AG04450 (cell line): Measurements from ENCODE around the gene LRP1-AS. TPM values are rescaled to one million over a fixed set of nuclear protein-coding genes. Genes with fewer than 3 reads are reported as not detected.

ENCODE experiments used
- CTCF ChIA-PET: fragments of 300-600, 350-600 bp; formaldehyde crosslinking; extraction: SDS; loops from one replicate; lab custom pipeline; 2022; ENCODE audit warnings: antibody characterized with exemption, inconsistent platforms; lab: Charles Lee
- POLR2A ChIA-PET: fragments of 350-600 bp; formaldehyde crosslinking; extraction: SDS; loops from one replicate; lab custom pipeline; 2021; ENCODE audit warnings: antibody characterized with exemption, inconsistent platforms; lab: Yijun Ruan, JAX
- DNase-seq: peaks from one replicate; pipeline ENCODE4 v3.0.0-alpha.2; 2011; ENCODE audit warnings: low read depth, low spot score
- H3K27ac ChIP-seq: one replicate; pipeline ENCODE4 v1.5.1; 2012; ENCODE audit warnings: low read depth, low read length, control low read depth
- H3K27me3 ChIP-seq: one replicate; pipeline ENCODE4 v1.6.0; 2012; ENCODE audit warnings: low read length; ENCODE audit not compliant: control insufficient read depth, insufficient read depth
- H3K4me3 ChIP-seq: 2 replicates; pipeline ENCODE4 v1.5.1; 2011; ENCODE audit warnings: mild to moderate bottlenecking, low read depth, low read length, control low read depth
- H3K9me3 ChIP-seq: 2 replicates; pipeline ENCODE4 v1.5.1; 2012; ENCODE audit warnings: low read length; ENCODE audit not compliant: control insufficient read depth, insufficient read depth
- CTCF ChIP-seq: IDR thresholded peaks from 2 replicates; pipeline ENCODE4 v1.5.1; 2011; ENCODE audit warnings: low read depth, low read length, control low read depth, inconsistent platforms
- polyA plus RNA-seq: library from polyadenylated mRNA; depleted of rRNA; stranded (reverse); fragments of >200 nt; gene quantifications from 2 replicates; pipeline ENCODE4 v1.2.3, GENCODE V29; 2011

Gene LRP1-AS
- polyA plus RNA-seq, 1 experiment = not detected

- no peak for DNase-seq
- POLR2A ChIA-PET = interaction anchor here (0.6 to 1.4 kb wide), 4 partner anchors 16 to 53 kb away, joined by 3 read pairs; partner anchors contain the start of genes NEMP1 and STAT6
These were observed 15.3 kb downstream of the LRP1-AS start for GRCh38 chr12:57131896-57132744.

GRCh38 chr12:57130941-57131340 lies 16.5 kb downstream of the LRP1-AS start:
- Histone ChIP-seq H3K4me3 (peak overlapping the region; percentile 84), H3K27ac (peak overlapping the region; percentile 21), H3K9me3 (peaks cover 3% of the 10 kb centered on the region; the same call in 1 of the 2 replicates), H3K27me3 (no peaks in the 10 kb centered on the region)
- no peak for DNase-seq
- ChIA-PET POLR2A (no interaction called here), CTCF (interaction anchor here (1.3 to 1.9 kb wide), 2 partner anchors 45 to 62 kb away, joined by 4 to 5 read pairs; no protein-coding TSS in a partner anchor)
- TF ChIP-seq CTCF = no peak

More at GRCh38 chr12:57131896-57132744, 15.3 kb downstream of the LRP1-AS start:
- H3K9me3 ChIP-seq = peaks cover 3% of the 10 kb centered on the region; the same call in 1 of the 2 replicates
- CTCF ChIA-PET = interaction anchor here (0.5 to 1.9 kb wide), 4 partner anchors 40 to 71 kb away, joined by 3 to 6 read pairs (median 4); no protein-coding TSS in a partner anchor
- peak overlapping the region; percentile 61 for H3K27ac ChIP-seq
- no peaks in the 10 kb centered on the region for H3K27me3 ChIP-seq
- TF ChIP-seq CTCF = no peak
- H3K4me3 ChIP-seq = peak overlapping the region; percentile 84

- TF ChIP-seq CTCF = no peak
- Histone ChIP-seq H3K9me3 (peaks cover 3% of the 10 kb centered on the region; the same call in 1 of the 2 replicates), H3K27ac (peak overlapping the region; percentile 52), H3K4me3 (peak overlapping the region; percentile 84), H3K27me3 (no peaks in the 10 kb centered on the region)
- ChIA-PET CTCF (interaction anchor here (0.7 to 1.9 kb wide), 3 partner anchors 12 to 61 kb away, joined by 3 to 4 read pairs (median 3); no protein-coding TSS in a partner anchor), POLR2A (interaction anchor here (1.4 kb wide), 1 partner anchor 8 kb away, joined by 3 read pairs; no protein-coding TSS in a partner anchor)
- no peak for DNase-seq
These were observed 17.5 kb downstream of the LRP1-AS start for GRCh38 chr12:57129889-57130288.

GRCh38 chr12:57129321-57129842 lies 18.0 kb downstream of the LRP1-AS start:
- ChIA-PET CTCF (interaction anchor here (0.7 to 0.9 kb wide), 2 partner anchors 11 to 36 kb away, joined by 3 read pairs; no protein-coding TSS in a partner anchor), POLR2A (interaction anchor here (0.8 to 1.4 kb wide), 2 partner anchors 9 to 50 kb away, joined by 3 read pairs; no protein-coding TSS in a partner anchor)
- Histone ChIP-seq H3K27me3 (no peaks in the 10 kb centered on the region), H3K27ac (peak overlapping the region; percentile 52), H3K4me3 (peak overlapping the region; percentile 84), H3K9me3 (peaks cover 3% of the 10 kb centered on the region; the same call in 1 of the 2 replicates)
- TF ChIP-seq CTCF = no peak
- no peak for DNase-seq
